IPS DF 6.9 (cell line): ENCODE measurements around the gene KATNIP.
"Not testable (repeated sequence)": the region's sequence is repeated elsewhere in the genome, so short reads cannot be mapped to it uniquely, and the experiment has no call there.

Source experiments
- DNase-seq: peaks from one replicate; pipeline ENCODE4 v3.0.0-alpha.2; 2013; ENCODE audit warnings: low read depth, low spot score
- H3K27ac ChIP-seq: one replicate; pipeline ENCODE4 v1.5.1; 2013; ENCODE audit warnings: low read length, control low read depth
- H3K27me3 ChIP-seq: 2 replicates; pipeline ENCODE4 v1.6.1; 2013; ENCODE audit warnings: mild to moderate bottlenecking, low read length; ENCODE audit not compliant: control insufficient read depth, insufficient read depth
- H3K36me3 ChIP-seq: 2 replicates; pipeline ENCODE4 v1.6.1; 2013; ENCODE audit warnings: low read length; ENCODE audit not compliant: control insufficient read depth, insufficient read depth
- H3K4me1 ChIP-seq: 2 replicates; pipeline ENCODE4 v1.6.1; 2013; ENCODE audit warnings: low read length; ENCODE audit not compliant: control insufficient read depth, insufficient read depth
- H3K4me3 ChIP-seq: 2 replicates; pipeline ENCODE4 v1.5.1; 2013; ENCODE audit warnings: mild to moderate bottlenecking, low read length
- H3K9me3 ChIP-seq: 2 replicates; pipeline ENCODE4 v1.6.1; 2013; ENCODE audit warnings: low read length, inconsistent platforms; ENCODE audit not compliant: control insufficient read depth, insufficient read depth
- WGBS: extraction: QIAGEN DNeasy Blood & Tissue Kit; methylation state at CpG from one replicate; pipeline ENCODE4 v1.1.7; 2013; ENCODE audit warnings: mixed read lengths, missing lambda C conversion rate; ENCODE audit not compliant: insufficient read length, insufficient coverage; 5-methylcytosine and 5-hydroxymethylcytosine counted together

KATNIP gene

GRCh38 chr16:27556471-27556870 lies 6.5 kb downstream of the KATNIP start:
- Histone ChIP-seq H3K36me3 (no peaks in the 10 kb centered on the region), H3K4me1 (no peaks in the 10 kb centered on the region), H3K27ac (no peak overlapping the region), H3K9me3 (no peaks in the 10 kb centered on the region), H3K4me3 (no peak overlapping the region), H3K27me3 (no peaks in the 10 kb centered on the region)
- no CpG with 5 or more reads among the region's 1 CpG for WGBS
- no peak for DNase-seq

- Histone ChIP-seq H3K4me3 (no peak overlapping the region), H3K9me3 (no peaks in the 10 kb centered on the region), H3K27ac (no peak overlapping the region), H3K4me1 (no peaks in the 10 kb centered on the region), H3K27me3 (no peaks in the 10 kb centered on the region), H3K36me3 (no peaks in the 10 kb centered on the region)
- DNase-seq, result no peak
- WGBS, result no CpG with 5 or more reads among the region's 3 CpGs
Observed at GRCh38 chr16:27558434-27558833, 8.5 kb downstream of the KATNIP start.

DNA sequence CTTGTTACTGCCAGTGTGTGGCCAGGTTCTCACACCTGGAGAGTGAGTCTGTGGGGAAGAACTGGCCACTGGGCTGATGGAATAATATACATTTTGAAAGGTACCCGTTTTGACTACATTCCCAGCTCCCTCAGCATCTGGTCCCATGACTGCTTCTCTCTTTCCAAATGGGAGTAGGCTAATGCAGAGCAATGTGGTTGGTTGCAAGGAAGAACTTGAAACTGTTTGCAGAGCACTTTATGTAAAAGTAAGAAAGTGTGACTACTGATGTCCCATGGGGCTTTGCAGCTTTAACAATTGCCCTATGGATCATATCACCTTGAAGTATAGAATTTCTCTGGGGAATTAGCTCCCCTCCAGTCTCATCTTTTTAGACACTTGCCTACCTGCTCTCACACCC lies 9.0 kb downstream of the KATNIP start:
- Histone ChIP-seq H3K27ac (no peak overlapping the region), H3K36me3 (no peaks in the 10 kb centered on the region), H3K27me3 (no peaks in the 10 kb centered on the region), H3K4me3 (no peak overlapping the region), H3K9me3 (no peaks in the 10 kb centered on the region), H3K4me1 (no peaks in the 10 kb centered on the region)
- DNase-seq, result no peak
- WGBS, result no CpG with 5 or more reads among the region's 1 CpG

- Histone ChIP-seq H3K27me3 (no peaks in the 10 kb centered on the region), H3K4me3 (no peak overlapping the region), H3K36me3 (no peaks in the 10 kb centered on the region), H3K9me3 (no peaks in the 10 kb centered on the region), H3K27ac (no peak overlapping the region), H3K4me1 (no peaks in the 10 kb centered on the region)
- WGBS, result no CpG with 5 or more reads among the region's 8 CpGs
- DNase-seq, result no peak
Observed at GRCh38 chr16:27561216-27561615, 11.3 kb downstream of the KATNIP start.

DNA sequence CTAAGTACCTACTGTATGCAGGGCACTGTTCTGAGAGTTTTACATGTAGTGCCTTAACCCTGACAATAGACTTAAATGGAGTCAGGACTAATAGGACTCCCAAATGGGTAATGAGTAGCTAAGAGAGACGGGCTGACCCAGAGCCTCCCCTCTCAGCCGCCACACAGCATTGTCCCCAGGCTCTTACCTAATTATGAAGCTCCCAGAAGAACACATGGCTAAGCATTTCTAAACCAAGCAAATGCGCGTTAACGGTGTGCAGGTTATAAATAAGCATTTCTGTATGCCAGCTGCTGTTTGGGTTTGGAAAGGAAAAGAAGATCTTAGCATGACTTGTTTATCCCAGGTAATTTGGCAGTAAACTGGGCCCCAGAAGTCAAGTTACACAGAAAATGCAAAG lies 14.3 kb downstream of the KATNIP start:
- Histone ChIP-seq H3K4me3 (no peak overlapping the region), H3K4me1 (no peaks in the 10 kb centered on the region), H3K36me3 (no peaks in the 10 kb centered on the region), H3K9me3 (no peaks in the 10 kb centered on the region), H3K27ac (no peak overlapping the region), H3K27me3 (no peaks in the 10 kb centered on the region)
- DNase-seq, result no peak
- whole genome bisulfite sequencing, result no CpG with 5 or more reads among the region's 5 CpGs

- no peak for DNase-seq
- no CpG with 5 or more reads among the region's 6 CpGs for WGBS
- H3K27me3 ChIP-seq, result no peaks in the 10 kb centered on the region
- H3K9me3 ChIP-seq, result no peaks in the 10 kb centered on the region
- H3K27ac ChIP-seq, result no peak overlapping the region
- no peak overlapping the region for H3K4me3 ChIP-seq
- no peaks in the 10 kb centered on the region for H3K4me1 ChIP-seq
- no peaks in the 10 kb centered on the region for H3K36me3 ChIP-seq
Observed at GRCh38 chr16:27566417-27566816, 16.5 kb downstream of the KATNIP start.

DNA sequence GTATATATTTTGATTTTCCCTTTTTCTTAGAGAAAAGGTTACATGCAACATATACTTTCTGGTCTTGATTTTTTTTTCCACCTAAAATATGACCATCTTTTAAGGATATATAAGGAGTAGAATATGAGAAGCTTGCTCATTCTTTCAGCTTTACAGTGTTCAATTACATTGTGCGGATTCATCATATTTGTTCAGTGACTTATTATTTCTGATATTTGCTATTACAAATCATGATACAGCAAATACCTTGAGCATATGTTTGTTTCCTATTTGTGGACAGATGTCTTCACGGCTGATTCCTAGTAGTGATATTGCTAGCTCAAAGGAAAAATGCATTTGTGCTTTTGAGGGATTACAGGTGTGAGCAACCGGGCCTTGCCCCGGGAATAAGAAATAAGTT lies 18.1 kb downstream of the KATNIP start:
- H3K9me3 ChIP-seq, result no peaks in the 10 kb centered on the region
- WGBS, result no CpG with 5 or more reads among the region's 4 CpGs
- DNase-seq, result no peak
- H3K27ac ChIP-seq, result no peak overlapping the region
- H3K27me3 ChIP-seq, result no peaks in the 10 kb centered on the region
- H3K36me3 ChIP-seq, result no peaks in the 10 kb centered on the region
- no peaks in the 10 kb centered on the region for H3K4me1 ChIP-seq
- no peak overlapping the region for H3K4me3 ChIP-seq

DNA sequence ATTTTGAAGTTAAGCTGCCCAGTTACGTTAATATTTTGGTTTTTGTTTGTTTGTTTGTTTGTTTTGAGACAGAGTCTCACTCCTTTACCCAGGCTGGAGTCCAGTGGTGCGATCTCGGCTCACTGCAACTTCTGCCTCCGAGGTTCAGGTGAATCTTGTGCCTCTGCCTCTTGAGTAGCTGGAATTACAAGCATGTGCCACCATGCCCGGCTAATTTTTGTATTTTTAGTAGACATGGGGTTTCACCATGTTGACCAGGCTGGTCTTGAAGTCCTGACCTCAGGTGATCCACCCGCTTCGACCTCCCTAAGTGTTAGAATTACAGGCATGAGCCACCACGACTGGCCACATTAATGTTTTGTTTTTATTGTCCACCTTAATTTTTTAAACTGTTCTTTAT lies 21.0 kb downstream of the KATNIP start:
- DNase-seq, H3K4me1 ChIP-seq, H3K27ac ChIP-seq, H3K4me3 ChIP-seq, H3K9me3 ChIP-seq, H3K27me3 ChIP-seq, H3K36me3 ChIP-seq: not testable (repeated sequence)
- no CpG with 5 or more reads among the region's 8 CpGs for WGBS

DNA sequence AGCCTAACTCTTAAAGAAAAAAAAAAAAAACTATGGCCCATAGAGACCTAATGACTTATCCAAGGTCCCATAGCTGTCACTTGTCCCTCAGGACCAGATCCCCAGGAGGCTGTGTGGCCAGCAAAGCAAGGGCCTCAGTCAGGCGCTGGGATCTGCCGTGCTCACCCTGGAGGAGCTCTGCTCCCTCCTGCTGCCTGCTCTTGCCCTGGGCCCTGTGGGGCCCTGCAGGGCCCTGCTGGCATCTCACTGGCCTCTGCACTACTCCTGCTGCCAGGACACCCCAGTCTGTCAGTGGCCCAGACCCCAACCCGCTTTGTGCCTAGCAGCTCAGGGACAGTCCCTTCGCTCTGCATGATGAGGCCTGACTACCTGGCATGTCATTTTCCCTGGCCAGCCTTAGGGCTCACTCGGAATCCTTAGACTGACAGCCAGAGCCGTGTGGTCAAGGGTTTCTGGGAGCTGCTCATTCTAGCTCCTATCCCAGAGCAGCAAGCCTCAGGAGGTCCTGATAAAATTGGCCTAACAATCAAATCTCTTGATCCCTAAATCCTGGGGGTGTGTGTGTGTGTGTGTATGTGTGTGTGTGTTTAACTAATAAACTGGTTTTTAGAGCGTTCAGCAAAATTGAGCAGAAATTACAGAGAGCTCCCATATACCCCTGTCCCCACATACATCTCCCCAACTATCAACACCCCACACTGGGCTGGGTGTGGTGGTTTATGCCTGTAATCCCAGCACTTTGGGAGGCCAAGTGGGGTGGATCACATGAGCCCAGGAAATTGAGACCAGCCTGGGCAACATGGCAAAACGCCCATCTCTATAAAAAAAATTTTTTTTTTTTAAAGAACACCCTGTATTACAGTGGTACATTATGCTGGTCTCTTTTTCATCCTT lies 21.7 kb downstream of the KATNIP start:
- Histone ChIP-seq H3K27me3 (no peaks in the 10 kb centered on the region), H3K9me3 (no peaks in the 10 kb centered on the region), H3K4me3 (no peak overlapping the region), H3K27ac (no peak overlapping the region), H3K4me1 (no peaks in the 10 kb centered on the region), H3K36me3 (no peaks in the 10 kb centered on the region)
- DNase-seq, result no peak
- no CpG with 5 or more reads among the region's 8 CpGs for WGBS

DNA sequence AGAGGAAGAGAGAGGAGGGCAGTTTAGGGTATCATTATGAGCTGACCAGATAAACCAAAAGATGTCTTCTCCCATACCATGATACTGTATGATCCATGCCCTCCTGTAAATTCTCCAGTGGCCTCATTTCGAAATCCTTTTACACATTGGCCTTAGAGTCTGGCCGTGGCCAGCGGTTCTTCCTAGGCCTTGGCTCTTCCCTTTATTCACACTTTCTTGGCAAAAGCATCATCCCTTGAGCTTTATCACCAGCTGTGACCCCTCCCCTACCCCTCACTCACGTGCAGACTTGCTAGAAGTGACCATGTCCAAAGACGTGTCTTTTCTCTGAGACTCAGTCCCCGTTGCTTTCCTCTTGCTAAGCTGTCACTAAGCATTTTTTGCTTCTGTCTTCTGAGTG lies 22.8 kb downstream of the KATNIP start:
- Histone ChIP-seq H3K27me3 (no peaks in the 10 kb centered on the region), H3K36me3 (no peaks in the 10 kb centered on the region), H3K4me1 (no peaks in the 10 kb centered on the region), H3K27ac (no peak overlapping the region), H3K9me3 (no peaks in the 10 kb centered on the region), H3K4me3 (no peak overlapping the region)
- DNase-seq, result no peak
- WGBS, result no CpG with 5 or more reads among the region's 6 CpGs

DNA sequence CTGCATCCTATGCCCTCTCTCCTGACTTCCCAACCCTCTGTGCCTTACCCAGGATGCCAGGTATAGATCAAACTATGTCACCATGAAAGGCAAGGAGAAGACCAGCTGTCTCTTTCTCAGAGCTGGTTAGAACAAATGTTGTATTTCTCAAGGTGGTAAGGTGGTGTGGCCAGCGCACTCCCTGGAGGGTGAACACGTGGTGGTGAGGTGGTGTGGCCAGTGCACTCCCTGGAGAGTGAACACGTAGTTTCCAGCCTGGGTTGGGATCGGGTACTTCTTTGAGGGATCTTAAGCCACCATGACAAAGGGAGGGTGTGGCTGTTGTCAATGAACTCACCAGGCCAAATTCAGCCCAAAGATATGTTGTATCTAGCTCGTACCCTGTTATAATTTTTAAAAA lies 26.8 kb downstream of the KATNIP start:
- no peak overlapping the region for H3K27ac ChIP-seq
- no peaks in the 10 kb centered on the region for H3K36me3 ChIP-seq
- no peak for DNase-seq

More for the DNA sequence above, 26.8 kb downstream of the KATNIP start:
- Histone ChIP-seq H3K9me3 (no peaks in the 10 kb centered on the region), H3K4me1 (no peaks in the 10 kb centered on the region), H3K4me3 (no peak overlapping the region), H3K27me3 (no peaks in the 10 kb centered on the region)
- no CpG with 5 or more reads among the region's 5 CpGs for WGBS
